Activated CD8-positive, alpha-beta memory T cell treated with anti-CD3 and anti-CD28 coated beads, Interleukin-2, amount 50 U/mL, for 1 hour (primary cell): ENCODE measurements around the gene DOC2B.
"Not testable (repeated sequence)": the region's sequence is repeated elsewhere in the genome, so short reads cannot be mapped to it uniquely, and the experiment has no call there.

ENCODE experiments used
- DNase-seq: peaks from one replicate; pipeline ENCODE4 v3.0.0-alpha.2; 2020; ENCODE audit errors: extremely low read depth

Gene DOC2B

DNA sequence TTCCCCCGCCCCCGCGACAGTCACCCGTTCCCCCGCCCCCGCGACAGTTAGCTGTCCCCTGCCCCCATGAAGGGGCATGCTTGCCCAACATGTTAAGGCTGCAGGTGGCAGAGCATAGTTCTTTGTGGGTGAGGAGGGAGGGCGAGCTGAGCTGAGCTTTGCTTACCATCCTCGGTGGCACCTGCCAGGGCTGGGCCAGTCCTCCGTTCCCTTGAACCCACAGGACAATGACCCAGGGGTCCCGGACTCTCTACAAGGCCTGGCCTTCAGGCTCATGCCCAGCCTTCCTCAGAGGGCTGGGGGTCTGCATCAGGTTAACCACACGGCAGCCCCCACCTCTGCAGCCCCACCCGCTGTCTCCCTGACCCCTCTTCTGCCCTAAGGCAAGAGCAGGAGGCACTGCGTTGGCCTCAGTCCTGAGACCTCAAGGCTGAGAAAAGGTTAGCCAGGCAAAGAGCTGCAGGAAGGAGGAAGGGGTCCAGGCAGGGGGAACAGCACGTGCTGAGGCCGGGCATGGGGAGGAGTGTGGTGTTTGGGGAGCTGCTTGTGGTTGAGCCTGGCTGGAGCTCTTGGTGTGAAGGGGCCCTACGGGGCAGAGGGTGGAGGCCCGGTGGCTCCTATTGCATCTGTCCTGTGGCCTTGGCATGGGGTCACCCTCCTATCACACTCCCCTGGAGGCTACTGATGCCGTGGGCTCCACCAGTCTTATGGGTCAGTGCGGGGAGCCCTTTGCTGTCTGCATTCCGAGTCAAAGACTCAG is 11.4 kb upstream of the DOC2B start:
- DNase-seq, result no peak

DNA sequence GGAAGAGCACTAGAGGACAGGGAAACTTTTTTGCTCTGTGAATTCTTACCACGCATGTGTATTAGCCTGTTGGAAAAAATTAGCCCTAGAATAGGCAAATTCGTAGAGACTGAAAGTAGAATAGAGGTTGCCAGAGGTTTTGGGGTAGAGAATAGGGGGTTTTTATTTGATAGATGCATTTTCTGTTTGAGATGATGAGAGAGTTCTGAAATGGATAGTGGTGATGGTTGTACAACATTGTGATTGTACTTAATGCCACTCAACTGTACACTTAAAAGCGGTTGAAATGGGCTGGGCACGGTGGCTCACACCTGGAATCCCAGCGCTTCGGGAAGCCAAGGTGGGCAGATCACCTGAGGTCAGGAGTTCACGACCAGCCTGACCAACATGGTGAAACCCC is 8.0 kb upstream of the DOC2B start:
- DNase-seq, result no peak

DNA sequence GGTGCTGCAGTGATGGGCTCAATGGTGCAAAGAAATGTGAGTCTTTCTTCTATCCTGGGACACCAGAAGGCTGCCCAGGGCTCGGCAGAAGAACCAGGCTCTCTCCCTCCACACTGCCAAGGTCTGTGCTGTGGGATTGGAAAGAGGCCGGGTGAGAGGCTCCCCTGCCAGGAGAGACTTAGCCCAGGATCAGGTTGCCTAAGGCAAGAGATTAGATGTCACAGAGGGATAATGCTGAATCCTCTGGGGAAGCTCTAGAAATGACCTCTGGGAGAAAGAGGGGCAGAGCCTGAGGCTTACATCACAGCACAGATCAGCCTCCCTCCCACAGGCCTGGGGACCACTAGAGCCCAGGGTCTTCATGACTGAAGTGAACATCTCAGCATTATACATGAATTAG is 5.7 kb upstream of the DOC2B start:
- no peak for DNase-seq

DNA sequence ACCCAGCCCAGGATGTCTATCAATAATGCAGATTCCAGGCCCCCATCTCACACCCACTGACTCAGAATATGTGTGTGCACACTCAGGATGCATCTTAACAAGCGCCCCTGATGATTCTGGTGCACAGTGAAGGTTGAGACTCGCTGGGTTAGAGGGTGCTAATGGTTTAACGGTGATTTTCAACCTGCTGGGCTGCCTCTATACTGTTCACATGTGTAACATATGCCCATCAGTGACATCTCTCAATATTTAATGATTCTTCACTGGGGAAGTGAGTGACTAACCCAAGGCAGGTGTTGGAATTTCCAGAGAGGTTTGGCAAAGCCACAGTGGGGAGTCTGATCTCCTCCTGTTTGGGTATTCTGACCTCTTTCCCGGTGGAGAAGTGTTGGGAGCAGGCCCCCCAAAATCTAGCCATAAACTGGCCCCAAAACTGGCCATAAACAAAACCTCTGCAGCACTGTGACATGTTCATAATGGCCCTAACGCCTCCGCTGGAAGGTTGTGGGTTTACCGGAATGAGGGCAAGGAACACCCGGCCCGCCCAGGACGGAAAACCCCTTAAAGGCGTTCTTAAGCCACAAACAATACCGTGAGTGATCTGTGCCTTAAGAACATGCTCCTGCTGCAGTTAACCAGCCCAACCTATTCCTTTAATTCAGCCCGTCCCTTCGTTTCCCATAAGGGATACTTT is 4.1 kb upstream of the DOC2B start:
- no peak for DNase-seq

DNA sequence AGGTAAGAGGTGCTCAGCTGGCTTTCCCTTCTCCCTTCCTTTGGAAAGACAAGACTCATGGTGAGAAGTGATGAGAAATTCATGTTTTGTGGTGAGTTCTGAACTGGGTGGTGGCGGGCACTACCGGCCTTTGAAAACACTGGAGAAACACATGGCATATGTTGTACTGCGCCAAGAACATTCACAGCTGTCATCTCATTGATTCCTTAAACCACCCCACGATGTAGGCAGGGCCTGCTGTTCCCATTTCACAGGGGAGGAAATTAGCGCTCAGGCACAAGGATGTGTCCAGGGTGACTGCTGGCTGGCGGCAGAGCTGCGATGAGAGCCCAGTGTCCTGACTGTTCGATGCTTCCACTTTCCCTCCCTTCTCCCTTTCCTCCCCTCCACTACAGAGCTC is 1.6 kb upstream of the DOC2B start:
- DNase-seq, result no peak

DNA sequence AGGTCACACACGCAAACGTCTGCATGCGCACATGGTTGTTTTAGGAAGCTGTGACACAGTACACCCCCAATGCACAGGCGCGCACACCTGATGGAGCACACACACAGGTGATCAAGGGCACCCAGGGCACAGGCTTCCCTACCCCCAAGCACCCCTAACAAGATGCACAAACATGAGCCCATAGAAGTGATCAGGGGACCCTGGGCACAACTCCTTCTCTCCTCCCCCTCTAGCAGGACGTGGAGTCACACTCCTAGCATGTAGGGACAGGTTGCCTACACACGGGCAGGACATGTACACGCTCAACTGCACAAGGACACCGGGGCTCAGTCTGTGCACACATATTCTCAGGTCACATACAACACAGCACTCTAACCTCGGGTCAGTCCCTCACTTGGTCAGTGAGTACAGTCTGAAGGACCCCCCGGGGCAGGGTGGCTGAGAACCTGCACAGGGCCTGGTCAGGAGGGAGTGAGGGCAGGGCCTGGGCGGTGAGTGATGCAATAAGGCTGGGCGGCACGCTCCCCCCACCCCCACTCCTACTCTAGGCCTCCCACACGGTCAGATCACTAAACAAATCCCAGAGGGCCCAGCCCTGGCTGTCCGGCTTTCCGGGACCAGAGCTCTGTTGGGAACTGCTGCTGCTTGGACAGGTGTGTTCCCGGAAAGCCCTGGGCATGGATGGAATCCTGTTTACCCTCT is 751 bp upstream of the DOC2B start:
- DNase-seq, result no peak

DNA sequence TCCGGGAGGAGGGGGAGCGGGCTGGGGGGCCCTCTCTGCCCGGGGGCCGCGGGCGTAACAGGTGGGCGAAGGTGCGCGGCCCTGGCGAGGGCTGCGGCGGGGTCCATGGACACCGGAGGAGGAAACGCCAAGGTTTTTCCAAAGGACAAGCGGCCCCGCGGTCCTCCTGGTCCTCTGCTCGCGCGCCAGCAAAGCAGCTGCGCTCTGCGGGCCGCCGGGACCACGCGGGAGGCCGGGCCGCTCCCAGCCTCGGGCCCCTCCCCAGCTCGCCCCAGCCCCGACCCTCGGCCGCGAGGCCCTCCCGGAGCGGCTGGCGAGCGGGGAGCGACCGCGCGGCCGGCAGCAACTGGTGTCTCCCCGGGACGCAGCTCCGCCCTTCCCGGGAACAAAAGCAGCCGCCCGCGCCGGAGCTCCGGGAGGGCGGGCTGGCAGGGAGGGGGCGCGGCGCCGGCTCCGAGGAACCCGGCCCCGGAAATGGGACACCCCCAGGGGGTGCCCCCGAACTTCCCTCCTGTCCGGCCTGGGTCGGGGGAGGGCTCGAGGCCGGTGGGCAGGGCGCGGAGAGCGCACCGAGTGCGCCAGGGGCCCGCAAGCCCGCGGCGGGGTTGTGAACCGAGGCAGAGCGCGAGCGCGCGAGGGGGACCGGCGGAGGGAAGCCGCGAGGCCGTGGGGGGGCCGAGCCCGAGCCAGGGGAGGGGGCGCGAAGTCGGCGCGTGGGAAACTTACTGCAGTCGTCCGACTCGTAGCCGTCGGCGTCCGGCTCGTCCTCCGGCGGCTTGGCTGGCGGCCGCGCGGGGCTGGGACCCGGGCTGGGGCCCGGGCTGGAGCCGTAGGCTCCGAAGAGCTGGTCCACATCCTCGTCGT is 837 bp downstream of the DOC2B start:
- DNase-seq, result no peak

DNA sequence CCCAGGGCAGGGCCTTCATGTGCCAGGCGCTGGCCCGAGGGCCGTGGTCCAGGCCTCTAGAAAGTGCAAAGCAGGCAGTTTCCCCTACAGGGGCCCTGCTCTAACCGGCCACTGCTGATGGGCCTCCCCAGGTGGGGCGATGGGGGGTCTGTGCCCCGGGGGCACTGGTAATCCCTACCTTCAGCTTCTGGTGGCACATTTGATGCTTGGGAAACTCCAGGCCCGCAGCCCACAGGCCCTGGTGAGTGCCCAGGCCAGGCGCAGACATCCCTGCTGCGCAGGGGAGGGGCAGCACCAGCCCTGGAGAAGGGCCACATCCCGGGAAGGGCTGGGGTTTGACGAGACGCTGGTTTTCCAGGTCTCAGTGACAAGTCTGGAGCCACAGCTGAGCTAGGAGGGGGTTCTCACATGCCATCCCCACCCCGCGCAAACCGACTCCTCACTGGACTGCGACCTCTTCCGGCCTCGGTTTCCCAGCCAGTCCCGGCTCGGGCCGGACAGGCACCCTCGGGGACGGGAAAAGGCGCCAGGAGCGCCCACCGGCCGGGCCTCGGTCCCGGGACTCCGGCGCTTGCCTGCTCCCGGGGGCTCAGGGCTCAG is 1.6 kb downstream of the DOC2B start:
- no peak for DNase-seq

DNA sequence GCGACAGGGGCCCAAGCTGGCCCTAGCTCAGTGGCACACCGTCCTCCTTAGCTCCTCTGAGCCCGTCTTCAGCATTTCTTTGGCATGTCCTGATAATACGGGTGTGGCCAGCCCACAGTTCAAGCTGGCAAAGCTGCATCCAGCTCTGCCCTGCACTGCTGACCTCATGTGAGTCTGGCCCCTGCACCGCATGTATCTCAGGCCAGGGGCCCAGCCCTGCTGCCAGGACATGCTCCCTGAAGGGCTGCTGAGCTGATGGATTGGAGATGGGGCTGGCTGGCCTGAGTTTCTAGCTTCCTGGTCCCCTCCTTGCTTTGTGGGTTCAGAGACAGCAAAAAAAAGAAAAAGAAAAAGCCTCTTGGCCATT is 2.4 kb downstream of the DOC2B start:
- no peak for DNase-seq

DNA sequence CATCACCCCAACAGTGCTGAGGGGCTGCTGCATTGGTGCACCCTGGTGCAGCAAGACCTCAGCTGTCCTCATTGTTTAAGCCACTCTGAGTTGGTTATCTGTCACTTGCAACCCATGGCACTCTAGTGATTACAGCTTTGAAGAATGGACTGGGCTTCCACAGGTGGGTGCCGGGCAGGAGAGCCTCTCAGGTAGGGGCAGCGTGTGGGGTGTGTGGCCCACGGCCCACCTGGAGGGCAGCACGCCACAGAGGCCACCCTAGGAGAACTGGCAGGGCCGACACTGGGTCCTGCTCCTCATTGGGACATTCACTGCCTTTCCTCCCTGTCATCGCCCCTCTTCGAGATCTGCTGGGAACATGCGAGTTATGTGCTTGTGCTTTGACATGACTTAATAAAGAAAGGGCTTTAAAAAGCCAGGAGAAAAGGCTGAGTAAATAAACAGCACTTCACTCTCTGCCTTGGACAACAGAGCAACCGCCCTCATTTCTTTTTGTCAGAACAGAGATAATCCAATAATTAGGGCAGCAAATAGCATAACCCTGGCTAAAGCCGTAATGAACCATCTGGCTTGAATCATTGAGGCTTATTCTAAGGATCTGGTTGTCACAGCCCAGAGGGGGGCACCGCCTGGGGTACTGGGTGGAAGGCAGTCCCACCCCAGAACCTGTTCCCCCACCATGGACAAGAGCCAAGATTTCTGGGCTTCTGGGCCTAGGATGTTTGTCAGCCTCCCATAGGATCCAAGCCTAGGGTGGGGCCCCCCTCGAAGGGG is 3.0 kb downstream of the DOC2B start:
- no peak for DNase-seq

DNA sequence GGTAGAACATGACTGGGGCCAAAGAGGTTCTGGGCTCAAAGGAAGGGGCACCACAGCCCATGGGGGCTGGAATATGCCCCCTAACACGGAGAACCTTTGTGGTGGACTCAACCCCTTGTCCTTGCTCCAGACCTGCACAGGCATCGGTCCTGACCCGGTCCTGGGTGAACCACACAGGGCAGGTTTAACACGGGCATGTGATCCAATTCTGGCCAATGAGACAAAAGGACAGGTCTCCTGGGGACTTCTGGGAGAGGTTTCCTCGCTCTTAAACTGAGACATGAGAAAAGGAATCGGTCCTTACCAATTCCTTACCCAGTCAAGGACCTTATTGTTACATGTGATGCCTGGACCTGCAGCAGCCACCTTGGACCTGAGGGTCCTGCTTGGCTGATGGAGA is 3.7 kb downstream of the DOC2B start:
- DNase-seq, result no peak

DNA sequence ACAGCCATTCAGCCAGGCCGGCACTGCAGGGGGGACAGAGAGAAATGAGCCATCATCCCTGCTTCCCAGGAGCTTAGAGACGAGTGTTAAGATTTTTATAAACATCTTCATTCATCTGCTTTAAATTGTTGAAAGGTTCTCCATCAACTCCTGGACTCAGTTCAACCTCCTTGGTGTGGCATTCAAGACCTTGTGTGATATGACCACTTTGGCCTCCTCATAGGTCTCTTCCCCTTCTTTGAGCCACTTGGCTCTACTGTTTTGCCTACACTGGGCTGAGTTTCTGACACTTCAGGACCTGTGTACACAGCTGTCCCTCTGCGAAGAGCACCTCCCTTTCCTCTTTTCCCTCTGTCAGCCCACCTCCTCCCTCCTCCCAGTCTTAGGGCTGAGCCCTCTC is 4.3 kb downstream of the DOC2B start:
- DNase-seq, result no peak

DNA sequence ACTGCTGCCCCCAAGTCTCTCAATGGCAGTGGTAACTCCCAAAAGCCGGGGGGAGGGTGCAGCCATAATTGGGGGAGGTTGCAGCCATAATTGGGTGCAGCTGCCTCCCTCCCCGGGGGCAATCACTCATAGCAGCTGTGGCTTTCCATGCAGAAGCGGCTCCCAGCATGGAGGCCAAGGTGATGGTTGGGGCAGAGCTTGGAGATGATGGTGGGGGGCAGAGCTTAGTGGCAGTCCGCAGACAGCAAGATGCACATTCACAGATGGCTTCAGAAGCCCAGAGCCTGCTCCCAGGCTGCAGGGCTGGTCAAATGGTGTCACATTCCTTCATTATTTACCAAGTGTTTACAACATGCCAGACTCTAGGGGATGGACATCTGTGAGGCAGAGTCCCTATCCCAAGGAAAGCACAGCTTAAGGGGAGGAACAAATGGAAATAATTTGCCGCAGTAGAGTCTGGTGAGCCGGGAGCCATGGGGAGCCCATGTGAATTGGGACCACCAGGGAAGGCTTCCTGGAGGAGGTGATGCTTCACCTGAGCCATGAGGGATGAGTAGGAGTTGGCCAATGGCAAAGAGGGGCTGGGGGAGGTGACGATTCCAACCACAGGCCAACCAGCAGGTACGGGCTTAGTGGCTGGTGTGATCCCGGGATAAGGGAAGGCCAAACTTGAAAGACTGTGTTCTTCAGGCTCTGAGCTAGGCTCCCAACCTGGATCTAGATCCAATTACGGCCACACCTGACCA is 8.1 kb downstream of the DOC2B start:
- DNase-seq, result no peak

DNA sequence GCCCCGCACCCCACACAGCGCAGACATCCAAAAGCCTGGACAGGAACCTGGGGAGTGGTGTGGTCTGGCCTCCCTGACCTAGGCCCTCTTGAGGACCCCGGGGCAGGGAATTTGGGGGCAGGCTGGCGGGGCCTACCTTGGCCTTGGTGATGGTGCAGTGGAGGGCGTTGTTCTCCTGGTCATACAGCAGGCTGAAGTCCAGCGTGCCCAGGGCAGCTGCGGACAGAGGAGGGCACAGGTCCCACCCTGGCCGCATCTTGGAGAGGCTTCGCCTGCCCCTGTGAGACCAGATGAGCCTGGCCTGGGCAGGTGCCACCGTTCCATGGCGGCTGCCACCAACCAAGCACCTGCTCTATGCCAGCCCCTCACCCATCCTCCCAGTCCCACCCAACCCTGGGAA is 9.0 kb downstream of the DOC2B start:
- no peak for DNase-seq

DNA sequence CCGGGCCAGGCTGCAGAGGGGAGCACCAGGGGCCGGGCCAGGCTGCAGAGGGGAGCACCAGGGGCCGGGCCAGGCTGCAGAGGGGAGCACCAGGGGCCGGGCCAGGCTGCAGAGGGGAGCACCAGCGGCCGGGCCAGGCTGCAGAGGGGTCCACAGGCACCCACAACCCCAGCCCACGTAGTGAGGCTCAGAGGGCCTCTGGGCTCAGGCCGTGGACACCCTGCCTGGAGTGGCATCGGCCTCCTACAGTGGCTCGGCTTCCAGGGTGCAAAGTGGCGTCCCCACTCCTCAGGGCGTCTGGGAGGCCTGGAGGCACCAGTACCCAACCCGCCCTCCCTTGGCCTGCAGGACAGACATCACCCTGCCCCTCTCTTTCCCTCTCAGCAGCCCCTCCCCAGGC is 9.6 kb downstream of the DOC2B start:
- DNase-seq, result no peak

DNA sequence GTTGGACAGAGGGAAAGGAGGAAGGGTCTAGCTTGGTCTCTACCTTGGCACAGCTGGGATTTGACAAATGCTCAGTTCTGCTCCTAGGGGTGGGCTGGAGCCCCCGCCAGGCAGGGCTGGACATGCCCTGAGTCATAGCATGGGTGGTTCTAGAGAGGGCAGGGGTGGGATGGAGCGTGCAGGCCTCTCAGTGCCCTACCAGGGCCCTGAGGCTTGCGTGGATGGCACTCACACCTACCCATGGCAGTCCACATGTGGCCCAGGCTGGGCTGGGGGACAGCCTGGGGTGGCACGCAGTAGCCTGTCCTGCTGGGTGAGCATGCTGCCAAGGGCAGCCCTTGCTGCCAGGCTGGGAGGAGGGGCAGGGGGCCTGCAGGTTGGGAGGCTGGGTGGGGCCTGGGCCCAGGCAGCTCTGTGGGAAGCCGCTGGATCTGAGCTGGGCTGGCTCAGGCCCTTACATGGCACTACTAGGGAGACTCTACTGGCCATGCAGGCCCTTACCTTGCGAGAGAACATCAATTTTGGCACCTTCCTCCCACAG is 11.2 kb downstream of the DOC2B start:
- DNase-seq, result no peak

DNA sequence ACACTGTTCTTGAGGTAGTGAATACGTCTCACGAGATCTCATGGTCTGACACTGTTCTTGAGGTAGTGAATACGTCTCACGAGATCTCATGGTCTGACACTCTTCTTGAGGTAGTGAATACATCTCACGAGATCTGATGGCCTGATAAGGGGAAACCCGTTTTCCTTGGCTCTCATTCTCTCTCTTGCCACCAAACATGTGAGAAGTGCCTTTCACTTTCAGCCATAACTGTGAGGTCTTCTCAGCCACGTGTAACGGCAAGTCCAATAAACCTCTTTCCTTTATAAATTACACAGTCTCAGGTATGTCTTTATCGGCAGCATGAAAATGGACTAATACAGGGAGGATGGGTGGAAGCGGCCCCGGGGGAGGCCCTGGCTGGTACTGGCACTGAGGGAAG is 12.8 kb downstream of the DOC2B start:
- DNase-seq, result not testable (repeated sequence)

DNA sequence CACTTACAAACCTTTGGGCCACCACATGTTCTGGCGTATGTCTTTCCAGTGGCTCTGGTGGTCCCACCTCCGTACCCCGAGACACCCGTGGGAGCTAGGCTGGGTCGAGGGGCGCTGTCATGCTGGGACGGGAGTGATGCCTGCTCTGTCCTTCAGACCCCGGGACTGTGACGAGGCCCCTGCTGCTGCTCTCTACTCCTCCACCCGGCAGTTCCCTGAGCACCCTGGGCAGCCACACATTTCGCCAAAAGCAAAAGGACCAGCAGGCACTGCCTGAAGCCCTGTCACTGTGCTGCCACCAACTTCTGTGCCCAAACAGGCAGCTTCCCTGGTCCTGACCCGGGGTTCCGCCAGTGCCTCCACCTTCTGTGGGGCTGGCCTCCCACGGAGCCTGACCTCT is 15.5 kb downstream of the DOC2B start:
- no peak for DNase-seq

DNA sequence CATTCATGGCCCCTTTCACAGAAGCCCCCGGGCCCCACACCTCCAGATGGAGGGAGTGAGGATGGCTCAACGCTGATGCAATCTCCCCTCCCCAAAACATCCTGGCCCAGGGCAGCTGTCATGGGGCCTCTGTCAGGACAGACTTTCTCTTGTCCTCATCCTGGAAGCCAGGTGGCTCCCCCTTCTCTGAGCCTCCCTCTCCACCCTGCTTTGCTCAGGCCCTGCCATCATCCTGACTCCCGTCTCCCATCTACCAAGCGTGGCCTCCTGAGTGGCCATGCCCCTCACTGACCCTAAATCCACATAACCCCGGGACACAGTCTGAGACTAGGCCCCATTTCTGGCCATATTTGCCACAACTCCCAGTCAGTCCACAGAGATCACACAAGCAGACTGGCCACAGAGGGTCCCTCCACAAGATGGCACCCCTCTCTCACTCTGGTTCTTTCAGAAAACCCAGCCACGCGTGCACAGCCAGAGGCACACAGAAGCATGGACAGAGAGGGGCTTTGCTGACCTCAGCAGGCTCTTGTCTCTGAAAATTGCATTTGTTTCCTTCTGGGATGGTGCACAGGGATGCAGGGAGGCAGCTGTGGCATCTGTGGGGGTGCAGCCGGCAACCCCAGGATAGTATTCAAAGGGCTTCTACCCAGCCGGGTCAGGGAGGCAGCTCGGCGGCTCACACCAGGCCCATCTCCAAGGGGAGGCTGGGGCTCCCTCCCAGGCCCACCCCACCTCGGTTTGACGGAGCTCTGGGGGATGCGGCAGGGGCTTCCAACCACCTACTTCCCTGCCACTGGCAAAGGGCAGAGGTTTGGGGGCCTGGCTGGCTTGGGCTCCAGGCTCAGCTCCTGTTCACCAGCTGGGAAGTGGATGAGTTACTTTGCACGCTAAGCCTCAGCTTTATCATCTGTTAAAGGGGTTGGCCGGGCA is 16.9 kb downstream of the DOC2B start:
- no peak for DNase-seq
